Suprapubic skin (tissue), 3 donors: Measurements from ENCODE around the gene DSCAM.

Experiments used
- POLR2AphosphoS5 ChIP-seq, 3 donors: sonication (generic); formaldehyde crosslinking; IDR thresholded peaks; one replicate each; pipeline ENCODE4 v1.6.1; 2017; ENCODE audit warnings: antibody characterized with exemption in 3 of 3
- TF ChIP-seq, protein P1 (sequence below), 2 donors: fragments of 200-600 bp in 1 of 2; fragments of 450-650 bp in 1 of 2; sonication (generic) in 1 of 2; IDR thresholded peaks; one replicate each; pipeline ENCODE4 v1.5.1; 2016 to 2019; ENCODE audit warnings: antibody characterized with exemption in 2 of 2, mild to moderate bottlenecking in 1 of 2, moderate library complexity in 1 of 2

DNA sequence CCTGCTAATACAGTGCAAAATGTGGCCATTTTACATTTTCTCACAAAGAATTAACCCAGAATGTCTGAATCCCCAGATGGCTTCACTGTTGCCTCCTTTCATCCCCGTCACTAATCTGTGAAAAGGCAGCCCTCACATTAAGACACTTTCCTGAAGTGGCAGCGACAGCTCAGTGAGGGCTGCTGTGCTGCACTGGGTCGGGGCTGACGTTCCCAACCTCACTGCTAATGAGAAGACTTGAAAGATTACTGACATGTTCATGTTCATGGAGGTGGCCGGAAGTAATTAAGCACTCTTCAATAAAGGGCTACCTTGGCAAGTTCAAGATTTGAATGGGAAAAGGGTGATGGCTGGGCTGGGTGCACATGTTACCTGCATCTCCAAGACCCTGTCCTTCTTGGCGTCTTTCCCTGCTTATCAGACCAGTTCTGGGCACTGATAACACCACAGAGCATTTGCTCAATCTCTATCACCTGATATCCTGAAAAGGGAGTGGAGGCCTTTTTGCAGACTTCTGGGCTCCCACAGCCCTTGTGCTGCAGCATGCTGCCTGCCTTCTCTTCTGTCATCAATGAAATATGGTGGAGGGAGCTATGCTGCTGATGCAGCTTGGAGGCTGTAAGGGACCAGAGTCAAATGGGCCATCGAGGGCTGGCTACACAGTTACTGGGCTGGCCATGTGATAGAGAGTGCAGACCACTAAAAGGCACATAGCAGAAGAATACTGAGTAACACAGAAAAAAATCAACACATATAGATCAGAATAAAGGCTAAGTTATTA lies 596.3 kb downstream of the DSCAM start:
- TF ChIP-seq, protein P1, sequence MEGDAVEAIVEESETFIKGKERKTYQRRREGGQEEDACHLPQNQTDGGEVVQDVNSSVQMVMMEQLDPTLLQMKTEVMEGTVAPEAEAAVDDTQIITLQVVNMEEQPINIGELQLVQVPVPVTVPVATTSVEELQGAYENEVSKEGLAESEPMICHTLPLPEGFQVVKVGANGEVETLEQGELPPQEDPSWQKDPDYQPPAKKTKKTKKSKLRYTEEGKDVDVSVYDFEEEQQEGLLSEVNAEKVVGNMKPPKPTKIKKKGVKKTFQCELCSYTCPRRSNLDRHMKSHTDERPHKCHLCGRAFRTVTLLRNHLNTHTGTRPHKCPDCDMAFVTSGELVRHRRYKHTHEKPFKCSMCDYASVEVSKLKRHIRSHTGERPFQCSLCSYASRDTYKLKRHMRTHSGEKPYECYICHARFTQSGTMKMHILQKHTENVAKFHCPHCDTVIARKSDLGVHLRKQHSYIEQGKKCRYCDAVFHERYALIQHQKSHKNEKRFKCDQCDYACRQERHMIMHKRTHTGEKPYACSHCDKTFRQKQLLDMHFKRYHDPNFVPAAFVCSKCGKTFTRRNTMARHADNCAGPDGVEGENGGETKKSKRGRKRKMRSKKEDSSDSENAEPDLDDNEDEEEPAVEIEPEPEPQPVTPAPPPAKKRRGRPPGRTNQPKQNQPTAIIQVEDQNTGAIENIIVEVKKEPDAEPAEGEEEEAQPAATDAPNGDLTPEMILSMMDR (IDR thresholded peaks at IDR 0.05), result no peak
- TF ChIP-seq POLR2AphosphoS5 (IDR thresholded peaks at IDR 0.05), result no peak
